ENCODE data around the gene ANKS3.

Gene ANKS3

GRCh38 chr16:4734063-4734729 is at the start of gene ANKS3, which contains the start of gene DNAAF8:
Gene ANKS3, minus strand, starts transcription at chr16:4734271. Its CDS starts 4,122 bp downstream, at chr16:4730149.
Gene DNAAF8, plus strand, starts transcription at chr16:4734537. Its CDS starts 1,978 bp downstream, at chr16:4736515.
- DNase-seq (ENCODE audit: extremely low read depth in 1 of 2, low read depth in 1 of 2) = peak; percentile 30 to 68

GRCh38 chr16:4783251-4783950 is 49.3 kb upstream of the ANKS3 start:
- no peak for DNase-seq (ENCODE audit: extremely low read depth in 1 of 2, low read depth in 1 of 2)

GRCh38 chr16:4780235-4780634 is 46.2 kb upstream of the ANKS3 start:
- no peak for DNase-seq (ENCODE audit: extremely low read depth in 1 of 2, low read depth in 1 of 2)

GRCh38 chr16:4778050-4778392 is 44.0 kb upstream of the ANKS3 start:
- no peak for DNase-seq (ENCODE audit: extremely low read depth in 1 of 2, low read depth in 1 of 2)

DNA sequence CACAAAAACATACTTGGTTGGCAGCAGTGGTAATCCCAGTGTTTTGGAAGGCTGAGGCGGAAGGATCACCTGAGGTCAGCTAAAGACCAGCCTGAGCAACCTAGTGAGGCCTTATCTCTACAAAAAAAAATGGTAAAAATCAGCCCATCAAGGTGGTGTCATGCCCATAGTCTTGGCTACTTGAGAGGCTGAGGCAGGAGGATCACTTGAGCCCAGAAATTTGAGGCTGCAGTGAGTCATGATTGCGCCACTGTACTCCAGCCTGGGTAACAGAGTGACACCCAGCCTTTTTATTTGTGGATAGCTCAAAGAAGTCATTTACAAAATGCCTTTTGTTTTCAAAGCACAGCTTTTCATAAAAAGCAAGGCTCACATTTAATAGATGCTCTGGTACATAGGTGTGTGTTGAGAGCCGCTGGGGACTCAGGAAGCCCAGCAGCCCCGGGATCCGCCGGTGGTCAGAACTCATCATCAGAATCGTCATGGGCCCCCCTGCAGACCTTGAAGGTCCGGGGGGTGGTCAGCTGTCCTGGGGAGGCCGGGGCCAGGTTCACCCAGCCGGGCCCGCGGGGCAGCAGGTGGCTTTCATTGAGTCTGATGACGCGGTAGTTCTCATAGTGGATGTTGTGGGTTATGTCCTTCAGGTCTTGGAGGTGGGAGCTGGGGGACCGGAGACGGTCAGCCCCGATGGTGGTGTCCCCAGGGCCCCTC is 43.4 kb upstream of the ANKS3 start:
- DNase-seq (ENCODE audit: extremely low read depth in 1 of 2, low read depth in 1 of 2) = no peak

DNA sequence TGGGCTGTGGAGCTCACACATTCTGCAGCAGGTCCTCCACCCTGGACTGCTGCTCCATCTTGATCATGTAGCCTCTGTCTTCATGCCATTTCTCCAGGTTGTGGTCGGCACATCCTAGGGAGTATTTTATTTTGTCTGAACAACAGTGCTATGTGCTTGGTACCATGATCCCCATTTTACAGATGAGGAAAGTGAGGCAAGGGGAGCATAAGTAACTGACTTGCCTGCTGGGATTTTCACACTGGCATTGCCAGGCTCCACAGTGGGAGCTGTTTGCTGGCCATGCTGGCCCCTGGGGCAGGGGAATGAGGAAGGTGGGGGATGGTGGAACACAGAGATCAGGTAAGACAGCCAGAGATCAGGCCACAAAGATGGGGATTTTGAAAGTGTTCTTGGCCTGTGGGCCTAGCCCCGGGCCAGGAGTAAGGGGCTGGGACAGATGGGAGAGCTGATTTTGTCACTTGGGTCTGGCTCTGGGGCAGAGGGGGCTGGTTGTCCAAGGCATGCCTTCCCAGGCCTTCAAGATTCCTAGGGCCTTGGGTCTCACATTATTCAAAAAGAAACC is 42.2 kb upstream of the ANKS3 start:
- no peak for DNase-seq (ENCODE audit: extremely low read depth in 1 of 2, low read depth in 1 of 2)

DNA sequence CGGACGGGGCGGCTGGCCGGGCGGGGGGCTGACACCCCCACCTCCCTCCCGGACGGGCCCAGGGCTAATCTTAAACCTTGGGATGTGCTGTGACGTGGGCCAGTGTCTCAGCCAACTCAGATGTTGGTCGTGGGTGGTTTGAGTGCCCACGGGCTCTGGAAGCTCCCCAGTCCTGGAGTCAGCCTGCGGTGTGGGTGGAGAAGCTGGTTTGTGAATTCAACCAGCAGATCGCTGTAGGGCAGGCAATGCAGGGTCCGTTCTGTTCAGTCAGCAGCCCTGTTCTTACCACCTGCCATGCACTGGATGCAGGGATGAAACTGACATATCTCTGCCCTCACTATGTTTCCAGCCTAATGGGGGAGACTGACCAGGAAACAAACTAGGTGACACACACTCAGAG is 40.9 kb upstream of the ANKS3 start:
- no peak for DNase-seq (ENCODE audit: extremely low read depth in 1 of 2, low read depth in 1 of 2)

- no peak for DNase-seq (ENCODE audit: extremely low read depth in 1 of 2, low read depth in 1 of 2)
Observed at GRCh38 chr16:4772351-4772750, 38.3 kb upstream of the ANKS3 start.

- DNase-seq (ENCODE audit: extremely low read depth in 1 of 2, low read depth in 1 of 2) = no peak
Observed at GRCh38 chr16:4771646-4772045, 37.6 kb upstream of the ANKS3 start.

- no peak for DNase-seq (ENCODE audit: extremely low read depth in 1 of 2, low read depth in 1 of 2)
Observed at GRCh38 chr16:4769306-4769638, 35.2 kb upstream of the ANKS3 start.

DNA sequence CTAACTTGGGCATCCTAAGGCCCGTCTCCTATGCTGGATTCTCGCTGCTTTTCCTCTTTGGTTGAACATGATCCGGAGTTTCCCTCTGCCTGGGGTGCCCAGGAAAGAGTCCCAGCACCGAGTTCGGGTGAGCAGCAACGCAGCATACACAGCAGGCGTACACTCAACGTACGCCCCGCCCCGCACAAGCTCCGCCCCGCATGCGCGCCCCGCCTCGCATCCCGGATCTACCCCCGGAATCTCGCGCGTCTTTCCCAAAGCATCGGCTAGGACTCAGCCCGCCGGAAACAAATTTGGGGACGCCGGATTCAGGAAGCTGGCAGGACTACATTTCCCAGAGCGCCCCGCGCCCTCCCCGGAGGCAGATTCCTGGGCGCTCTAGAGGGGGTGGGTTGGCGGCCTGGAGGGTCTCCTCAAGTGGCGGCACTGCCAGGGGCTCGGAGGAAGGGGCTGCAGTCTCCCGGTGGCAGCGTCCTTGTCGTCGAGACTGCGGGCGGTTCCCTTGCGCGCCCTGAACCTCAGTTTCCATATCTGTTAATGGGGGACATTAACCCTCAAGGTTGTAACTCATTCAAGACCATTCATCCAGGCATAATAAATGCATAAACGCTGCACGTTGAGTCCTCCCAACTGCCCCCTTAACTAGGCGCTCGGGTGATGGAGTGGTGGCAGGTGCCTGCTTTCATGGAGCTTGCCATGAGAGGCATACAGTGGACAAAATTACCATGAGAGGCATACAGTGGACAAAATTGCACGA is 34.7 kb upstream of the ANKS3 start:
- DNase-seq (ENCODE audit: extremely low read depth in 1 of 2, low read depth in 1 of 2) = peak; percentile 45 to 68

DNA sequence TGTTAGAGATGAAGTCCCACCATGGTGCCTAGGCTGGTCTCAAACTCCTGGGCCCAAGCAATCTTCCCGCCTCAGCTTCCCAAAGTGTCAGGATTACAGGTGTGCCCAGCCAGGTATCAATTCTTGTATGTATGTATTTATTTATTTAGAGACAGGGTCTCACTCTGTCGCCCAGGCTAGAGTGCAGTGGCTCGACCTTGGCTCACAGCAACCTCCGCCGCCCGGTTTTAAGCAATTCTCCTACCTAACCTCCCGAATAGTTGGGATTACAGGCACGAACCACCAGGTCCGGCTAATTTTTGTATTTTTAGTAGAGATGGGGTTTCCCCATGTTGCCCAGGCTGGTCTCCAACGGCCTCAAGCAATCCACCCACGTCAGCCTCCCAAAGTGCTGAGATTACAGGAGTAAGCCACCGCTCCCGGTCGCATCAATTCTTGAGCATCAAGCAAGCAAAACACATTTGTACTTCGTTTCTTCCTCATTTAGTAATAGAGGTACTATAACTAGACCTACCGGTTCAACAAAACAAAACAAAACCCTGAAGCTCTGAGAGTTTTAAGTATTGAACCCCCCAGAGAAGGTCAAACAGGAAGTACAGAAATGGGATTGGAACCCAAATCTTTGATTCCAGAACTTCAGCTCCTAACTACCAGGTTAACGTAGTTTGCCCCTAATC is 33.9 kb upstream of the ANKS3 start:
- DNase-seq (ENCODE audit: extremely low read depth in 1 of 2, low read depth in 1 of 2) = no peak

GRCh38 chr16:4766875-4767628 is 33.0 kb upstream of the ANKS3 start, which contains the start of gene ZNF500:
Gene ZNF500, minus strand, starts transcription at chr16:4767162. Its CDS starts 1,184 bp downstream, at chr16:4765978.
- peak; percentile 91 to 94 for DNase-seq (ENCODE audit: extremely low read depth in 1 of 2, low read depth in 1 of 2)

GRCh38 chr16:4765511-4766474 is 31.7 kb upstream of the ANKS3 start:
- DNase-seq (ENCODE audit: extremely low read depth in 1 of 2, low read depth in 1 of 2) = no peak

GRCh38 chr16:4763791-4764190 is 29.7 kb upstream of the ANKS3 start:
- DNase-seq (ENCODE audit: extremely low read depth in 1 of 2, low read depth in 1 of 2) = no peak

DNA sequence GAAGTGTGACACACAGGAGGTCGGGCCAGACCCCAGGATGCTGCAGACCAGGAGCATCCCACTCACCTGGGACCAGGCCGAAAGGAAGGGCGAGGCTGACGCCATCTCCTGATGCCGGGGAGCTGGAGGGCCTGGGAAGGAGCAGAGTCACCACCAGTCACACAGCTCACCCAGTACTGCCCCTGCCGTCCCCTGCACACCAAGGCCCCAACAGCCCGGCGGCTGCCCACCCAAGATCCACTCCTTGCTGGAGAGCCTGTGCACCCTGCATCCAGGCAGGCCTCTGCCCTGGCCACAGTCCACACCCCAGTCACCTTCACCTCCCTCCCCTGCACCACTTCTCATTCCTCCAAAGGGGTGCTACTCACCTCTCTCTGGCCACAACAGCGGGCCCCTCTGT is 28.1 kb upstream of the ANKS3 start:
- no peak for DNase-seq (ENCODE audit: extremely low read depth in 1 of 2, low read depth in 1 of 2)

GRCh38 chr16:4760221-4760910 is 26.3 kb upstream of the ANKS3 start:
- DNase-seq (ENCODE audit: extremely low read depth in 1 of 2, low read depth in 1 of 2) = no peak

- DNase-seq (ENCODE audit: extremely low read depth in 1 of 2, low read depth in 1 of 2) = no peak
Observed at GRCh38 chr16:4755687-4756086, 21.6 kb upstream of the ANKS3 start.
